Parathyroid adenoma (tissue), 2 donors: ENCODE measurements around the gene GRIK5.

ENCODE experiments used
- H2AFZ ChIP-seq: fragments of 300-600 bp; sonication (generic); one replicate; pipeline ENCODE4 v1.7.0; 2017; ENCODE audit warnings: antibody characterized with exemption, mild to moderate bottlenecking
- H3K27ac ChIP-seq: fragments of 300-600 bp; sonication (generic); one replicate; pipeline ENCODE4 v1.7.0; 2017
- H3K27me3 ChIP-seq: fragments of 300-600 bp; sonication (generic); one replicate; pipeline ENCODE4 v1.7.0; 2017; ENCODE audit warnings: low read length; ENCODE audit not compliant: control insufficient read depth, insufficient read depth
- H3K36me3 ChIP-seq: fragments of 300-600 bp; sonication (generic); one replicate; pipeline ENCODE4 v1.7.0; 2017; ENCODE audit warnings: low read length; ENCODE audit not compliant: control insufficient read depth, insufficient read depth
- H3K4me1 ChIP-seq: fragments of 300-600 bp; sonication (generic); one replicate; pipeline ENCODE4 v1.7.0; 2017; ENCODE audit warnings: control low read depth
- H3K4me2 ChIP-seq: fragments of 300-600 bp; sonication (generic); one replicate; pipeline ENCODE4 v1.7.0; 2017; ENCODE audit warnings: low read length
- H3K4me3 ChIP-seq: fragments of 300-600 bp; sonication (generic); one replicate; pipeline ENCODE4 v1.7.0; 2017; ENCODE audit warnings: low read depth, low read length
- H3K79me2 ChIP-seq: fragments of 300-600 bp; sonication (generic); one replicate; pipeline ENCODE4 v1.7.0; 2017; ENCODE audit warnings: control low read depth
- H3K9ac ChIP-seq: fragments of 300-600 bp; sonication (generic); one replicate; pipeline ENCODE4 v1.7.0; 2017; ENCODE audit warnings: mild to moderate bottlenecking
- H3K9me3 ChIP-seq: fragments of 300-600 bp; sonication (generic); one replicate; pipeline ENCODE4 v1.7.0; 2017; ENCODE audit warnings: low read length; ENCODE audit not compliant: control insufficient read depth
- CTCF ChIP-seq: fragments of 300-600 bp; sonication (generic); IDR thresholded peaks from one replicate; pipeline ENCODE4 v1.7.0; 2017; ENCODE audit warnings: antibody characterized with exemption, mild to moderate bottlenecking
- donor health status: primary hyperparathyroidism.

The GRIK5 gene

GRCh38 chr19:41956621-41957020 is 113.4 kb downstream of the GRIK5 start:
- H3K79me2 ChIP-seq, result no peaks in the 10 kb centered on the region
- no peak for TF ChIP-seq CTCF
- no peaks in the 10 kb centered on the region for H3K9me3 ChIP-seq
- H3K36me3 ChIP-seq, result no peaks in the 10 kb centered on the region
- H3K27me3 ChIP-seq, result no peaks in the 10 kb centered on the region
- no peak overlapping the region for H3K4me2 ChIP-seq
- no peak overlapping the region for H2AFZ ChIP-seq
- peaks cover 9% of the 10 kb centered on the region for H3K4me1 ChIP-seq
- H3K9ac ChIP-seq, result no peak overlapping the region
- H3K4me3 ChIP-seq, result no peak overlapping the region
- no peak overlapping the region for H3K27ac ChIP-seq

- no peaks in the 10 kb centered on the region for H3K36me3 ChIP-seq
- no peak for TF ChIP-seq CTCF
- peaks cover 9% of the 10 kb centered on the region for H3K4me1 ChIP-seq
- H3K4me2 ChIP-seq, result no peak overlapping the region
- no peaks in the 10 kb centered on the region for H3K27me3 ChIP-seq
- no peaks in the 10 kb centered on the region for H3K9me3 ChIP-seq
- no peak overlapping the region for H3K9ac ChIP-seq
- no peak overlapping the region for H2AFZ ChIP-seq
- H3K27ac ChIP-seq, result no peak overlapping the region
- H3K4me3 ChIP-seq, result no peak overlapping the region
- H3K79me2 ChIP-seq, result no peaks in the 10 kb centered on the region
Measured at GRCh38 chr19:41955521-41955920, 114.5 kb downstream of the GRIK5 start.

GRCh38 chr19:41951686-41952172 is 118.3 kb downstream of the GRIK5 start:
- Histone ChIP-seq H3K4me2 (no peak overlapping the region), H3K79me2 (no peaks in the 10 kb centered on the region), H3K9ac (no peak overlapping the region)

More at GRCh38 chr19:41951686-41952172, 118.3 kb downstream of the GRIK5 start:
- H2AFZ ChIP-seq, result no peak overlapping the region
- H3K27me3 ChIP-seq, result no peaks in the 10 kb centered on the region
- TF ChIP-seq CTCF, result peak; percentile 99
- no peaks in the 10 kb centered on the region for H3K36me3 ChIP-seq
- H3K27ac ChIP-seq, result no peak overlapping the region
- H3K9me3 ChIP-seq, result no peaks in the 10 kb centered on the region
- H3K4me1 ChIP-seq, result no peaks in the 10 kb centered on the region
- no peak overlapping the region for H3K4me3 ChIP-seq
